GM21515 (cell line): ENCODE data around the gene EIF4E3.

ENCODE experiments used
- ATAC-seq: cut with Tn5 transposase; IDR thresholded peaks from one replicate; pipeline ENCODE4 v1.9.1; 2021; ENCODE audit not compliant: unreplicated experiment

Gene EIF4E3

GRCh38 chr3:71723452-71724170 is 1.6 kb downstream of the EIF4E3 start:
- no peak for ATAC-seq

- ATAC-seq, result no peak
Observed at GRCh38 chr3:71722693-71723092, 2.5 kb downstream of the EIF4E3 start.

- no peak for ATAC-seq
Observed at GRCh38 chr3:71721651-71722157, 3.5 kb downstream of the EIF4E3 start.

- no peak for ATAC-seq
Observed at GRCh38 chr3:71721002-71721401, 4.2 kb downstream of the EIF4E3 start.

GRCh38 chr3:71718072-71718471 is 7.1 kb downstream of the EIF4E3 start:
- ATAC-seq, result no peak

GRCh38 chr3:71714595-71714994 is 10.6 kb downstream of the EIF4E3 start:
- ATAC-seq, result no peak

GRCh38 chr3:71713041-71713440 is 12.2 kb downstream of the EIF4E3 start:
- no peak for ATAC-seq

GRCh38 chr3:71710906-71711494 is 14.2 kb downstream of the EIF4E3 start:
- ATAC-seq, result no peak

- ATAC-seq, result no peak
Observed at GRCh38 chr3:71709908-71710511, 15.2 kb downstream of the EIF4E3 start.

GRCh38 chr3:71708476-71709105 is 16.6 kb downstream of the EIF4E3 start:
- ATAC-seq, result no peak

GRCh38 chr3:71707595-71707994 is 17.6 kb downstream of the EIF4E3 start:
- no peak for ATAC-seq

- ATAC-seq, result no peak
Observed at GRCh38 chr3:71705681-71706080, 19.5 kb downstream of the EIF4E3 start.

- ATAC-seq, result no peak
Observed at GRCh38 chr3:71704915-71705314, 20.3 kb downstream of the EIF4E3 start.

GRCh38 chr3:71703797-71704196 is 21.4 kb downstream of the EIF4E3 start:
- no peak for ATAC-seq

GRCh38 chr3:71702131-71703024 is 22.8 kb downstream of the EIF4E3 start:
- no peak for ATAC-seq

- ATAC-seq, result no peak
Observed at GRCh38 chr3:71701251-71701762, 23.9 kb downstream of the EIF4E3 start.

- ATAC-seq, result no peak
Observed at GRCh38 chr3:71695000-71695482, 30.2 kb downstream of the EIF4E3 start.

- no peak for ATAC-seq
Observed at GRCh38 chr3:71694358-71694999, 30.7 kb downstream of the EIF4E3 start.

- ATAC-seq, result no peak
Observed at GRCh38 chr3:71693641-71694040, 31.6 kb downstream of the EIF4E3 start.

GRCh38 chr3:71692139-71692538 is 33.1 kb downstream of the EIF4E3 start:
- ATAC-seq, result no peak
